K562 (cell line): ENCODE data around the gene ZCWPW1. TPM values are rescaled to one million over a fixed set of nuclear protein-coding genes. Genes with fewer than 3 reads are reported as not detected.

Source experiments
- CXXC5 ChIP-seq: fragments of 250-450 bp; sonication (Bioruptor Pico); IDR thresholded peaks from 2 replicates; pipeline ENCODE4 v1.8.0; 2022; ENCODE audit warnings: inconsistent platforms, mild to moderate bottlenecking, moderate library complexity
- DPF2 ChIP-seq: fragments of 450-650 bp; IDR thresholded peaks from 2 replicates; pipeline ENCODE4 v1.6.1; 2016
- HDAC6 ChIP-seq: IDR thresholded peaks from 2 replicates; pipeline ENCODE4 v1.6.1; 2012; ENCODE audit warnings: low read depth, mild to moderate bottlenecking, control low read depth, inconsistent platforms, low read length, moderate library complexity
- JUND ChIP-seq, 2 experiments: IDR thresholded peaks; 2 replicates in 1 of 2; 3 replicates in 1 of 2; pipeline ENCODE4 v1.6.1; 2011; ENCODE audit warnings: borderline replicate concordance in 2 of 2, low read depth in 2 of 2, low read length in 2 of 2, improper control_type of control experiment in 1 of 2, missing biosample characterization in 1 of 2, missing genetic modification characterization in 1 of 2, missing genetic modification reagents in 1 of 2
- MGA ChIP-seq: fragments of 450-650 bp; IDR thresholded peaks from 2 replicates; pipeline ENCODE4 v1.6.1; 2016; ENCODE audit warnings: mild to moderate bottlenecking, moderate library complexity
- SRF ChIP-seq, 2 experiments: fragments of 250-450, 450-650 bp in 1 of 2; sonication (Bioruptor Pico) in 1 of 2; sonication (generic) in 1 of 2; formaldehyde crosslinking; IDR thresholded peaks; 2 replicates each; pipeline versions ENCODE4 v1.5.0 to v1.5.1; 2020 to 2022; ENCODE audit warnings: mild to moderate bottlenecking in 1 of 2, missing genetic modification reagents in 1 of 2
- SUPT5H ChIP-seq: fragments of 450-650 bp; IDR thresholded peaks from 2 replicates; pipeline ENCODE4 v1.6.1; 2016
- TAF1 ChIP-seq: IDR thresholded peaks from 2 replicates; pipeline ENCODE4 v1.6.1; 2011; ENCODE audit warnings: mild to moderate bottlenecking, low read length, moderate library complexity; ENCODE audit not compliant: insufficient read depth, control insufficient read depth, severe bottlenecking; ENCODE audit errors: extremely low read depth
- TCF7L2 ChIP-seq: fragments of 150-350 bp; IDR thresholded peaks from 2 replicates; pipeline ENCODE4 v1.6.1; 2016; ENCODE audit warnings: low read depth, mild to moderate bottlenecking, low read length, moderate library complexity
- USF1 ChIP-seq: sonication (generic); formaldehyde crosslinking; IDR thresholded peaks from 2 replicates; pipeline ENCODE4 v1.9.0; 2022; ENCODE audit warnings: mild to moderate bottlenecking, missing genetic modification reagents
- ZNF354B ChIP-seq: fragments of 250-450 bp; sonication (Bioruptor Pico); IDR thresholded peaks from 2 replicates; pipeline ENCODE4 v1.4.0; 2020
- ZNF41 ChIP-seq: fragments of 250-450 bp; sonication (Bioruptor Pico); conservative IDR thresholded peaks from 2 replicates; pipeline ENCODE4 v1.4.0; 2020; ENCODE audit warnings: mild to moderate bottlenecking
- ZNF79 ChIP-seq: fragments of 250-450 bp; sonication (Bioruptor Pico); IDR thresholded peaks from 2 replicates; pipeline ENCODE4 v1.4.0; 2020; ENCODE audit warnings: low read depth, mild to moderate bottlenecking, moderate library complexity
- polyA plus RNA-seq, 8 experiments: library from polyadenylated mRNA; depleted of rRNA in 4 of 8; stranded (reverse) in 5 of 8; unstranded in 3 of 8; fragments of >200 nt; fragmentation: Nextera tagmentation in 2 of 8; fragmentation: Illumina TruSeq in 1 of 8; extraction: Ambion mirVana in 2 of 8; extraction: Trizol in 1 of 8; gene quantifications; 2 replicates each; pipeline versions ENCODE4 v1.2.1 to v1.2.3, GENCODE V29; 2011 to 2014; ENCODE audit warnings: inconsistent platforms in 1 of 8, missing spikeins in 1 of 8
- total RNA-seq, 7 experiments: library from RNA; depleted of rRNA in 6 of 7; stranded (reverse); fragments of >200 nt in 6 of 7; fragmentation: Illumina TruSeq in 2 of 7; extraction: Trizol in 2 of 7; gene quantifications; 2 replicates each; pipeline versions ENCODE4 v1.2.1 to v1.2.3, GENCODE V29; 2011 to 2021; ENCODE audit warnings: low replicate concordance in 1 of 7
- TF ChIP-seq, protein P1 (sequence below): fragments of 250-450 bp; sonication (Bioruptor Pico); IDR thresholded peaks from 2 replicates; pipeline ENCODE4 v1.8.0; 2021; ENCODE audit warnings: mild to moderate bottlenecking, moderate library complexity

ZCWPW1 gene
- total and polyA plus RNA-seq, 9 of the 15 experiments (the other 6 are each of a cell fraction or from before 2014, with no cell fraction given) = 0.18 to 1.7 (median 1.2) TPM

- TF ChIP-seq, protein P1, sequence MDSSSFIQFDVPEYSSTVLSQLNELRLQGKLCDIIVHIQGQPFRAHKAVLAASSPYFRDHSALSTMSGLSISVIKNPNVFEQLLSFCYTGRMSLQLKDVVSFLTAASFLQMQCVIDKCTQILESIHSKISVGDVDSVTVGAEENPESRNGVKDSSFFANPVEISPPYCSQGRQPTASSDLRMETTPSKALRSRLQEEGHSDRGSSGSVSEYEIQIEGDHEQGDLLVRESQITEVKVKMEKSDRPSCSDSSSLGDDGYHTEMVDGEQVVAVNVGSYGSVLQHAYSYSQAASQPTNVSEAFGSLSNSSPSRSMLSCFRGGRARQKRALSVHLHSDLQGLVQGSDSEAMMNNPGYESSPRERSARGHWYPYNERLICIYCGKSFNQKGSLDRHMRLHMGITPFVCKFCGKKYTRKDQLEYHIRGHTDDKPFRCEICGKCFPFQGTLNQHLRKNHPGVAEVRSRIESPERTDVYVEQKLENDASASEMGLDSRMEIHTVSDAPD (CRISPR knock-in tag) = no peak
- TF ChIP-seq TCF7L2 = no peak
- 0 out of 2 replicates have a peak, but pooled peaks have one; percentile 35 for TF ChIP-seq ZNF354B (CRISPR knock-in tag)
- 0 out of 2 replicates have a peak, but pooled peaks have one; percentile 40 for TF ChIP-seq HDAC6
- TF ChIP-seq USF1 (CRISPR knock-in tag) = peak; percentile 98
- peak; percentile 95 for TF ChIP-seq SUPT5H
- TF ChIP-seq DPF2 = peak; percentile 17; the same call in 1 of the 2 replicates
- peak; percentile 85 for TF ChIP-seq CXXC5 (CRISPR knock-in tag)
- no peak for TF ChIP-seq ZNF41 (CRISPR knock-in tag)
- peak in 1 of 2 experiments; percentile 43; a peak in 2 of 4 replicates for TF ChIP-seq SRF (CRISPR knock-in tag; IDR thresholded peaks at IDR 0.05)
- no peak for TF ChIP-seq ZNF79
- peak; percentile 81 for TF ChIP-seq JUND (IDR thresholded peaks at IDR 0.05; ENCODE audit: borderline replicate concordance, low read depth, low read length)
- peak; percentile 4; the same call in 1 of the 3 replicates for TF ChIP-seq JUND (tag; IDR thresholded peaks at IDR 0.05; ENCODE audit: borderline replicate concordance, low read depth, low read length)
- peak; percentile 90 for TF ChIP-seq MGA
- peak; percentile 79 for TF ChIP-seq TAF1
Observed at GRCh38 chr7:100428967-100429636, 599 bp upstream of the ZCWPW1 start (continued).
